Lung (tissue), 12 donors: ENCODE measurements around the gene ESPN. TPM values are rescaled to one million over a fixed set of nuclear protein-coding genes. Genes with fewer than 3 reads are reported as not detected.
A peak's percentile ranks its signal among the peaks of the same experiment; 100 is the strongest.
"Not testable (repeated sequence)": the region's sequence is repeated elsewhere in the genome, so short reads cannot be mapped to it uniquely, and the experiment has no call there.

Source experiments
- ATAC-seq: fragments of 200-7000 bp; cut with Tn5 transposase; one replicate; pipeline ENCODE4 v1.9.1; 2020; ENCODE audit warnings: moderate number of reproducible peaks; ENCODE audit not compliant: insufficient read depth, low FRiP score
- DNase-seq, 3 donors: peaks; one replicate each; pipeline ENCODE4 v3.0.0-alpha.2; 2013 to 2017
- H3K27ac ChIP-seq, 2 donors: one replicate each; pipeline ENCODE4 v1.5.1; 2013; ENCODE audit warnings: mild to moderate bottlenecking in 2 of 2, moderate library complexity in 2 of 2, control low read depth in 1 of 2, inconsistent platforms in 1 of 2, low read depth in 1 of 2, low read length in 1 of 2
- H3K27me3 ChIP-seq, 3 donors: one replicate each; pipeline ENCODE4 v1.5.1; 2013; ENCODE audit warnings: low read length in 2 of 3; ENCODE audit not compliant: control insufficient read depth in 3 of 3, insufficient read depth in 3 of 3
- H3K36me3 ChIP-seq, 4 donors: one replicate each; pipeline ENCODE4 v1.5.1; 2013; ENCODE audit warnings: low read length in 4 of 4, mild to moderate bottlenecking in 1 of 4, moderate library complexity in 1 of 4; ENCODE audit not compliant: control insufficient read depth in 4 of 4, insufficient read depth in 4 of 4
- H3K4me1 ChIP-seq, 5 donors: one replicate each; pipeline ENCODE4 v1.5.1; 2013; ENCODE audit warnings: low read length in 5 of 5, mild to moderate bottlenecking in 2 of 5, moderate library complexity in 1 of 5; ENCODE audit not compliant: control insufficient read depth in 5 of 5, insufficient read depth in 5 of 5
- H3K4me3 ChIP-seq: one replicate; pipeline ENCODE4 v1.5.1; 2013; ENCODE audit warnings: mild to moderate bottlenecking, control low read depth, moderate library complexity
- H3K9ac ChIP-seq, 2 donors: one replicate each; pipeline ENCODE4 v1.5.1; 2013; ENCODE audit warnings: low read length in 2 of 2, control low read depth in 1 of 2; ENCODE audit not compliant: insufficient read depth in 1 of 2
- H3K9me3 ChIP-seq, 4 donors: one replicate each; pipeline ENCODE4 v1.5.1; 2013; ENCODE audit warnings: low read length in 3 of 4, mild to moderate bottlenecking in 1 of 4, moderate library complexity in 1 of 4; ENCODE audit not compliant: control insufficient read depth in 4 of 4, insufficient read depth in 3 of 4
- CTCF ChIP-seq: IDR thresholded peaks from 2 replicates; pipeline ENCODE4 v1.5.1; 2012; ENCODE audit warnings: mild to moderate bottlenecking; ENCODE audit errors: control extremely low read depth, extremely low read depth
- WGBS, 2 donors: extraction: QIAGEN DNeasy Blood & Tissue Kit; methylation state at CpG; one replicate each; pipeline ENCODE4 v1.1.7; 2013; 5-methylcytosine and 5-hydroxymethylcytosine counted together
- polyA plus RNA-seq, 2 donors: library from polyadenylated mRNA; stranded (reverse); fragments of 200-250 nt; gene quantifications; one replicate each; pipeline ENCODE4 v1.2.1, GENCODE V29; 2013
- total RNA-seq, 2 donors: library from RNA; depleted of rRNA in 1 of 2; stranded (reverse); fragments of >200 nt in 1 of 2; gene quantifications; one replicate each; pipeline ENCODE4 v1.2.1, GENCODE V29; 2014 to 2021
- donor health status: control.
- donor health status: control.
- donor health status: Bipolar disorder and iron deficiency.
- donor health status: healthy.
- donor health status: DM: yes; HTN: yes; CAD: no.

The ESPN gene
- total and polyA plus RNA-seq, 4 donors = 2.1 to 20.8 (median 7.4) TPM

- 0 to 1% methylated on average over 28 to 83 of the region's 83 CpGs for WGBS, 2 donors
- no peaks in the 10 kb centered on the region for H3K9me3 ChIP-seq
- TF ChIP-seq CTCF = no peak
- no peaks in the 10 kb centered on the region for H3K27me3 ChIP-seq
- DNase-seq (no peak), ATAC-seq (peak; percentile 11)
- H3K27ac ChIP-seq = peak overlapping the region in 1 of 2 donors; percentile 74
- H3K36me3 ChIP-seq = no peaks in the 10 kb centered on the region
- no peak overlapping the region for H3K9ac ChIP-seq
- H3K4me3 ChIP-seq = peak overlapping the region; percentile 73
- H3K4me1 ChIP-seq = peaks cover 0 to 16% (median 6%) of the 10 kb centered on the region in 5 donors
Observed at GRCh38 chr1:6392809-6393399, 31.7 kb upstream of the ESPN start.

GRCh38 chr1:6393400-6394187, 31.0 kb upstream of the ESPN start, which contains the start of gene ACOT7:
TSS of gene ACOT7 (minus strand) at chr1:6393767. CDS start at chr1:6393399, 368 bp downstream.
- peak; percentile 91 to 94 (median 94) for DNase-seq
- H3K36me3 ChIP-seq = no peaks in the 10 kb centered on the region
- peak; percentile 98 for ATAC-seq
- H3K27ac ChIP-seq = peak within 1 kb of the TSS; percentile 99 to 100
- H3K4me3 ChIP-seq = peak within 1 kb of the TSS; percentile 80
- 0% methylated on average over 45 to 87 of the region's 87 CpGs for WGBS, 2 donors
- H3K27me3 ChIP-seq = no peaks in the 10 kb centered on the region
- peak within 1 kb of the TSS; percentile 61 to 63 for H3K9ac ChIP-seq
- peaks cover 0 to 16% (median 6%) of the 10 kb centered on the region in 5 donors for H3K4me1 ChIP-seq
- TF ChIP-seq CTCF = no peak
- H3K9me3 ChIP-seq = no peaks in the 10 kb centered on the region

- not testable (repeated sequence) for H3K36me3 ChIP-seq, DNase-seq, H3K9me3 ChIP-seq, H3K27ac ChIP-seq, ATAC-seq, H3K4me3 ChIP-seq, H3K9ac ChIP-seq, H3K27me3 ChIP-seq
- H3K4me1 ChIP-seq = peaks cover 0 to 16% (median 6%) of the 10 kb centered on the region in 5 donors
- 76 to 92% methylated on average over 8 of the region's 8 CpGs for WGBS, 2 donors
Observed at GRCh38 chr1:6395130-6395529, 29.4 kb upstream of the ESPN start.

GRCh38 chr1:6395781-6396244, 28.8 kb upstream of the ESPN start:
- not testable (repeated sequence) for H3K9me3 ChIP-seq, H3K27ac ChIP-seq, H3K36me3 ChIP-seq, ATAC-seq, DNase-seq, H3K4me3 ChIP-seq, H3K9ac ChIP-seq, H3K27me3 ChIP-seq
- H3K4me1 ChIP-seq = peaks cover 0 to 16% (median 6%) of the 10 kb centered on the region in 5 donors
- 95 to 97% methylated on average over 21 to 34 of the region's 34 CpGs for WGBS, 2 donors
